Natural killer cell (primary cell): ENCODE measurements around the gene ADGRV1. TPM values are rescaled to one million over a fixed set of nuclear protein-coding genes. Genes with fewer than 3 reads are reported as not detected.

ENCODE experiments used
- ATAC-seq, 3 donors: fragments of 150-1000 bp in 2 of 3; fragments of 200-7000 bp in 1 of 3; cut with Tn5 transposase; 1 replicate in 1 of 3; 2 replicates in 2 of 3; pipeline ENCODE4 v1.10.0; 2021; ENCODE audit warnings: mild to moderate bottlenecking in 2 of 3, moderate library complexity in 2 of 3
- DNase-seq, 2 donors: peaks; one replicate each; pipeline versions ENCODE4 v3.0.0 to v3.0.0-alpha.2; 2013 to 2021; ENCODE audit warnings: mixed read lengths in 1 of 2
- H3K27ac ChIP-seq: one replicate; pipeline ENCODE4 v1.5.1; 2013; ENCODE audit warnings: mild to moderate bottlenecking, low read length
- H3K27me3 ChIP-seq: one replicate; pipeline ENCODE4 v1.6.1; 2013; ENCODE audit warnings: low read length; ENCODE audit not compliant: control insufficient read depth, insufficient read depth
- H3K36me3 ChIP-seq: one replicate; pipeline ENCODE4 v1.6.1; 2013; ENCODE audit warnings: low read length; ENCODE audit not compliant: control insufficient read depth, insufficient read depth
- H3K4me1 ChIP-seq: one replicate; pipeline ENCODE4 v1.6.1; 2013; ENCODE audit warnings: low read length; ENCODE audit not compliant: control insufficient read depth, insufficient read depth
- H3K4me3 ChIP-seq: one replicate; pipeline ENCODE4 v1.5.1; 2013; ENCODE audit warnings: low read length
- H3K9me3 ChIP-seq: one replicate; pipeline ENCODE4 v1.6.1; 2013; ENCODE audit warnings: low read length; ENCODE audit not compliant: control insufficient read depth, insufficient read depth
- H3K27ac Mint-ChIP-seq, 2 donors: one replicate each; pipeline ENCODE4 v1.8.0; 2022; ENCODE audit warnings: mild to moderate bottlenecking in 2 of 2, mixed read lengths in 2 of 2, moderate library complexity in 1 of 2
- H3K27me3 Mint-ChIP-seq, 2 donors: one replicate each; pipeline ENCODE4 v1.8.0; 2022; ENCODE audit warnings: low read depth in 2 of 2, mixed read lengths in 2 of 2
- H3K36me3 Mint-ChIP-seq: one replicate; pipeline ENCODE4 v1.8.0; 2022; ENCODE audit warnings: mixed read lengths
- H3K4me1 Mint-ChIP-seq, 2 donors: one replicate each; pipeline ENCODE4 v1.8.0; 2022; ENCODE audit warnings: mixed read lengths in 2 of 2
- H3K4me3 Mint-ChIP-seq: one replicate; pipeline ENCODE4 v1.8.0; 2022; ENCODE audit warnings: mild to moderate bottlenecking, moderate library complexity, mixed read lengths
- H3K9me3 Mint-ChIP-seq, 2 donors: one replicate each; pipeline ENCODE4 v1.8.0; 2022; ENCODE audit warnings: mixed read lengths in 2 of 2
- WGBS: methylation state at CpG from one replicate; pipeline ENCODE4 v1.1.7; 2013; ENCODE audit warnings: missing lambda C conversion rate; ENCODE audit not compliant: insufficient coverage; 5-methylcytosine and 5-hydroxymethylcytosine counted together
- intact Hi-C: fragments of 100-400 bp; cut with micrococcal nuclease; formaldehyde crosslinking; loops from one replicate; pipeline ENCODE4 v1.14.2; 2022
- total RNA-seq, 4 donors: library from RNA; stranded (reverse); fragments of 120-200 nt in 1 of 4; gene quantifications; one replicate each; pipeline versions ENCODE4 v1.2.3 to v1.2.4, GENCODE V29; 2013 to 2022
- TF ChIP-seq, protein P1 (sequence below): fragments of 200-600 bp; IDR thresholded peaks from one replicate; pipeline ENCODE4 v1.8.0; 2022; ENCODE audit warnings: antibody characterized with exemption

The ADGRV1 gene
- total RNA-seq, 3 donors from 2014 or later (not counting 1 experiment from before 2014, with no cell fraction given) = 0.50 to 0.71 TPM; not detected in 1

DNA sequence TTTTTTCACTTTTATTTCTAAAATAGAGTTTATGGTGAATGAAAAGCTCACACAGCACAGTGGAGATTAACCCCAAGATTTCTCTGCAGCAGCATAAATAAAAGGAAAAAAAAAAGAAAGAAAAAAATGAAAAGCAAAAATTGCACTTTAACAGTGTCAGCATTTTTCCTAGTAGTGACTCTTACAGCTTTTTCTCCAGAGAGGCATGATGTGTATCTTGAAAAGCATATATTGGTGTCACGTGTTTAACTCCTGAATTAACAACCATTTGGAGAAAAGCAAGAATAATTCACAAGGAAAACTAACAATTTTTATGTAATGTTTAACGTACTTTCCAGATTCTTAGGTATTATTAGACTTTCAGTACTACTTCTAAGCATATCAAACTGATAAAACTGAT lies 67.9 kb downstream of the ADGRV1 start:
- intact Hi-C loops = no loop called here
- Histone ChIP-seq H3K36me3 (no peaks in the 10 kb centered on the region), H3K4me3 (no peak overlapping the region), H3K27ac (no peak overlapping the region), H3K27me3 (no peaks in the 10 kb centered on the region), H3K4me1 (no peaks in the 10 kb centered on the region), H3K9me3 (no peaks in the 10 kb centered on the region)
- Mint-ChIP-seq H3K9me3 (no peaks in the 10 kb centered on the region), H3K4me3 (no peak overlapping the region), H3K4me1 (no peaks in the 10 kb centered on the region), H3K36me3 (no peaks in the 10 kb centered on the region), H3K27ac (no peak overlapping the region), H3K27me3 (no peaks in the 10 kb centered on the region)
- TF ChIP-seq, protein P1, sequence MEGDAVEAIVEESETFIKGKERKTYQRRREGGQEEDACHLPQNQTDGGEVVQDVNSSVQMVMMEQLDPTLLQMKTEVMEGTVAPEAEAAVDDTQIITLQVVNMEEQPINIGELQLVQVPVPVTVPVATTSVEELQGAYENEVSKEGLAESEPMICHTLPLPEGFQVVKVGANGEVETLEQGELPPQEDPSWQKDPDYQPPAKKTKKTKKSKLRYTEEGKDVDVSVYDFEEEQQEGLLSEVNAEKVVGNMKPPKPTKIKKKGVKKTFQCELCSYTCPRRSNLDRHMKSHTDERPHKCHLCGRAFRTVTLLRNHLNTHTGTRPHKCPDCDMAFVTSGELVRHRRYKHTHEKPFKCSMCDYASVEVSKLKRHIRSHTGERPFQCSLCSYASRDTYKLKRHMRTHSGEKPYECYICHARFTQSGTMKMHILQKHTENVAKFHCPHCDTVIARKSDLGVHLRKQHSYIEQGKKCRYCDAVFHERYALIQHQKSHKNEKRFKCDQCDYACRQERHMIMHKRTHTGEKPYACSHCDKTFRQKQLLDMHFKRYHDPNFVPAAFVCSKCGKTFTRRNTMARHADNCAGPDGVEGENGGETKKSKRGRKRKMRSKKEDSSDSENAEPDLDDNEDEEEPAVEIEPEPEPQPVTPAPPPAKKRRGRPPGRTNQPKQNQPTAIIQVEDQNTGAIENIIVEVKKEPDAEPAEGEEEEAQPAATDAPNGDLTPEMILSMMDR = no peak
- no peak for ATAC-seq
- no peak for DNase-seq
- WGBS = no CpG with 5 or more reads among the region's 2 CpGs

DNA sequence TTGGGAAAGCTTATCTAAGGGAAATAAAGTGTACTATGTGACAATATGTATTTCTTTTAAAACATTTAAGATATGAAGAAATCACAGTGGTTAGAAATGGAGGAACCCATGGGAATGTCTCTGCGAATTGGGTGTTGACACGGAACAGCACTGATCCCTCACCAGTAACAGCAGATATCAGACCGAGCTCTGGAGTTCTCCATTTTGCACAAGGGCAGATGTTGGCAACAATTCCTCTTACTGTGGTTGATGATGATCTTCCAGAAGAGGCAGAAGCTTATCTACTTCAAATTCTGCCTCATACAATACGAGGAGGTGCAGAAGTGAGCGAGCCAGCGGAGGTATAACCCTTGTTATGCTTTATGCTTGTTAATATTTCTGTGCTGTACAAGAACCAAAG lies 69.9 kb downstream of the ADGRV1 start:
- Mint-ChIP-seq H3K27me3 (no peaks in the 10 kb centered on the region), H3K27ac (no peak overlapping the region), H3K4me3 (no peak overlapping the region), H3K9me3 (no peaks in the 10 kb centered on the region), H3K4me1 (no peaks in the 10 kb centered on the region), H3K36me3 (no peaks in the 10 kb centered on the region)
- ATAC-seq = no peak
- Histone ChIP-seq H3K4me1 (no peaks in the 10 kb centered on the region), H3K9me3 (no peaks in the 10 kb centered on the region), H3K4me3 (no peak overlapping the region), H3K36me3 (no peaks in the 10 kb centered on the region), H3K27ac (no peak overlapping the region), H3K27me3 (no peaks in the 10 kb centered on the region)
- TF ChIP-seq, protein P1 = no peak
- WGBS = 88% methylated on average over 3 of the region's 6 CpGs
- no peak for DNase-seq
- intact Hi-C loops = no loop called here

DNA sequence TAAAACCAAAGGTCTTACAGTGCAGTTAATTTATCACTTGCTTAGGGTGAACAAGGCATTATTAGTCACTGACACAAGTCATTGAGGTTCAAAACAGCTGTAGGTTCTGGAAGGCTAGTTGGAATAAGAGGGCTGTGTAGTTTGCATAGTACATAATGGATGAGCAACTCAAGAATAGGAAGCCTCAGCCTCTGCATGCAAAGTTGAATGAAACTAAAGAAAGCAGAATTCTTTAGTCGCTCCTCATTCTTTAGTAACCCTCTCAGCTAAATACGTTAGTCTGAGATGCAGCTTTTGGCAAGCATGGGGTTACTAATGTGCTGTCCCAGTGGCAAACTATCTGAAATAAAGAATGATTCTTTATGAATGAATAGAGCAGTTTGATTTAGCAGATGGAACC lies 74.2 kb downstream of the ADGRV1 start:
- ATAC-seq (no peak), DNase-seq (no peak)
- Histone ChIP-seq H3K36me3 (no peaks in the 10 kb centered on the region), H3K27me3 (no peaks in the 10 kb centered on the region), H3K4me3 (no peak overlapping the region), H3K27ac (no peak overlapping the region), H3K4me1 (no peaks in the 10 kb centered on the region), H3K9me3 (no peaks in the 10 kb centered on the region)
- TF ChIP-seq, protein P1 = no peak
- Mint-ChIP-seq H3K4me3 (no peak overlapping the region), H3K27ac (no peak overlapping the region), H3K9me3 (no peaks in the 10 kb centered on the region), H3K36me3 (no peaks in the 10 kb centered on the region), H3K4me1 (no peaks in the 10 kb centered on the region), H3K27me3 (no peaks in the 10 kb centered on the region)
- intact Hi-C loops = no loop called here
- 93% methylated on average over 2 of the region's 2 CpGs for WGBS

DNA sequence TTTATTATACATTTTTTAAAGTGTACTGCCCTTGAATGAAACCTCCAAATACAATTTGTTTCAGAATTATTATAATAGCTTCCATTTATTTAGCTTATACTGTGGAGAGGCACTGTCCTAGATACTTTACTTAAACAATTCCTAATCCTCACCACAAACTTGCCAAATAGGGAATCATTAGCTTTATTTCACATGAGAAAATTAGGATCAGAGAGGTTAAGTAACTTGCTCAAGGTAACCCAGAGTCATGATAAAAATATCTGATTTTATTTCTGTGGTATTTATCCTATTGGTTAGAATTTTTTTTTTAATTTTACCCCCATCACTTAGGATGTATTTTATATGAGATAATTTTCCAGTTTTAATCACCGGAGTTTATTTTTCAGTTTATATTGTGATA lies 78.4 kb downstream of the ADGRV1 start:
- intact Hi-C loops = no loop called here
- WGBS = no CpG with 5 or more reads among the region's 1 CpG
- no peak for ATAC-seq
- H3K4me1 Mint-ChIP-seq = no peaks in the 10 kb centered on the region
- DNase-seq = no peak
- H3K9me3 Mint-ChIP-seq = no peaks in the 10 kb centered on the region
- TF ChIP-seq, protein P1 = no peak
- H3K27ac ChIP-seq = no peak overlapping the region
- H3K4me3 Mint-ChIP-seq = no peak overlapping the region
- H3K27ac Mint-ChIP-seq = no peak overlapping the region
- H3K4me3 ChIP-seq = no peak overlapping the region
- H3K4me1 ChIP-seq = no peaks in the 10 kb centered on the region
- no peaks in the 10 kb centered on the region for H3K36me3 Mint-ChIP-seq
- H3K9me3 ChIP-seq = no peaks in the 10 kb centered on the region
- H3K36me3 ChIP-seq = no peaks in the 10 kb centered on the region
- no peaks in the 10 kb centered on the region for H3K27me3 ChIP-seq
- H3K27me3 Mint-ChIP-seq = no peaks in the 10 kb centered on the region
